Measurements from ENCODE around the gene CSF2. TPM values are rescaled to one million over a fixed set of nuclear protein-coding genes. Genes with fewer than 3 reads are reported as not detected.

CSF2 gene
- total RNA-seq, 1 donor from 2014 or later, result not detected

- Mint-ChIP-seq H3K27ac (ENCODE audit: unreplicated experiment) (no peak overlapping the region), H3K27me3 (ENCODE audit: unreplicated experiment) (peaks cover 13% of the 10 kb centered on the region), H3K36me3 (ENCODE audit: unreplicated experiment) (no peaks in the 10 kb centered on the region), H3K9me3 (ENCODE audit: unreplicated experiment) (no peaks in the 10 kb centered on the region), H3K4me1 (ENCODE audit: unreplicated experiment) (no peaks in the 10 kb centered on the region), H3K4me3 (ENCODE audit: unreplicated experiment) (no peak overlapping the region)
- DNase-seq (ENCODE audit: extremely low spot score, unreplicated experiment), result peak; percentile 59
- no peak for TF ChIP-seq CTCF (IDR thresholded peaks at IDR 0.05)
Measured at GRCh38 chr5:132057498-132058255, 15.9 kb upstream of the CSF2 start.

- H3K36me3 Mint-ChIP-seq (ENCODE audit: unreplicated experiment), result no peaks in the 10 kb centered on the region
- H3K27ac Mint-ChIP-seq (ENCODE audit: unreplicated experiment), result no peak overlapping the region
- H3K4me1 Mint-ChIP-seq (ENCODE audit: unreplicated experiment), result no peaks in the 10 kb centered on the region
- H3K27me3 Mint-ChIP-seq (ENCODE audit: unreplicated experiment), result peaks cover 7% of the 10 kb centered on the region
- H3K9me3 Mint-ChIP-seq (ENCODE audit: unreplicated experiment), result no peaks in the 10 kb centered on the region
- TF ChIP-seq CTCF (IDR thresholded peaks at IDR 0.05), result no peak
- DNase-seq (ENCODE audit: extremely low spot score, unreplicated experiment), result peak; percentile 46
- no peak overlapping the region for H3K4me3 Mint-ChIP-seq (ENCODE audit: unreplicated experiment)
Measured at GRCh38 chr5:132058646-132059042, 14.9 kb upstream of the CSF2 start.

- Mint-ChIP-seq H3K27me3 (ENCODE audit: unreplicated experiment) (peaks cover 7% of the 10 kb centered on the region), H3K36me3 (ENCODE audit: unreplicated experiment) (no peaks in the 10 kb centered on the region), H3K9me3 (ENCODE audit: unreplicated experiment) (no peaks in the 10 kb centered on the region), H3K27ac (ENCODE audit: unreplicated experiment) (no peak overlapping the region), H3K4me1 (ENCODE audit: unreplicated experiment) (no peaks in the 10 kb centered on the region), H3K4me3 (ENCODE audit: unreplicated experiment) (no peak overlapping the region)
- DNase-seq (ENCODE audit: extremely low spot score, unreplicated experiment), result peak; percentile 77
- no peak for TF ChIP-seq CTCF (IDR thresholded peaks at IDR 0.05)
Measured at GRCh38 chr5:132059043-132059695, 14.4 kb upstream of the CSF2 start.

- DNase-seq (ENCODE audit: extremely low spot score, unreplicated experiment), result peak; percentile 81
- no peak overlapping the region for H3K4me3 Mint-ChIP-seq (ENCODE audit: unreplicated experiment)
- H3K4me1 Mint-ChIP-seq (ENCODE audit: unreplicated experiment), result no peaks in the 10 kb centered on the region
- no peaks in the 10 kb centered on the region for H3K9me3 Mint-ChIP-seq (ENCODE audit: unreplicated experiment)
- no peak for TF ChIP-seq CTCF (IDR thresholded peaks at IDR 0.05)
- peaks cover 7% of the 10 kb centered on the region for H3K27me3 Mint-ChIP-seq (ENCODE audit: unreplicated experiment)
- no peak overlapping the region for H3K27ac Mint-ChIP-seq (ENCODE audit: unreplicated experiment)
- no peaks in the 10 kb centered on the region for H3K36me3 Mint-ChIP-seq (ENCODE audit: unreplicated experiment)
Measured at GRCh38 chr5:132059696-132060500, 13.7 kb upstream of the CSF2 start.
